K562 (cell line): ENCODE results near the gene TMEM204. TPM values are rescaled to one million over a fixed set of nuclear protein-coding genes. Genes with fewer than 3 reads are reported as not detected.

Source experiments
- ATAC-seq: fragments of 200-7000 bp; cut with Tn5 transposase; 3 replicates; pipeline ENCODE4 v1.9.1; 2020; ENCODE audit warnings: moderate library complexity
- BruUV-seq: library from RNA; stranded (reverse); fragments of 400-500 nt; replicated peaks from 2 replicates; lab custom pipeline; 2021; lab: Mats Ljungman, UMichigan
- CTCF ChIA-PET: fragments of 300-600 bp; formaldehyde crosslinking; extraction: SDS; loops from one replicate; lab custom pipeline; 2021; ENCODE audit warnings: low intra/inter-chr PET ratio; lab: Yijun Ruan, JAX
- POLR2A ChIA-PET: fragments of 300-600, 350-650 bp; sonication (Branson Sonifier 250); formaldehyde crosslinking; extraction: SDS; loops from one replicate; lab custom pipeline; 2021; ENCODE audit warnings: antibody characterized with exemption, inconsistent platforms; lab: Yijun Ruan, JAX
- DNase-seq, 4 experiments: peaks; one replicate each; pipeline versions ENCODE4 v3.0.0 to v3.0.0-alpha.2; 2011 to 2018; ENCODE audit warnings: low spot score in 3 of 4, mixed read lengths in 3 of 4; ENCODE audit errors: extremely low read depth in 1 of 4
- FAIRE-seq: peaks from 2 replicates; lab custom pipeline; 2011; peaks lifted over from hg19 to GRCh38; lab: Jason Lieb, UNC
- H2AFZ ChIP-seq: 2 replicates; pipeline ENCODE4 v1.6.0; 2011; ENCODE audit warnings: low read depth, low read length, control low read depth, inconsistent platforms
- H3K27ac ChIP-seq: fragments of 200-600 bp; 3 replicates; pipeline ENCODE4 v1.8.0; 2011; ENCODE audit warnings: low read depth, mild to moderate bottlenecking, control low read depth, inconsistent platforms, low read length, moderate library complexity, mixed read lengths; ENCODE audit errors: extremely low read depth
- H3K27me3 ChIP-seq, 2 experiments: fragments of 300-600 bp in 1 of 2; 2 replicates in 1 of 2; 3 replicates in 1 of 2; pipeline versions ENCODE4 v1.6.0 to v1.8.0; 2011; ENCODE audit warnings: inconsistent platforms in 2 of 2, low read length in 2 of 2, mild to moderate bottlenecking in 1 of 2, mixed read lengths in 1 of 2, moderate library complexity in 1 of 2; ENCODE audit not compliant: control insufficient read depth in 2 of 2, insufficient read depth in 2 of 2
- H3K36me3 ChIP-seq: fragments of 300-600 bp; 3 replicates; pipeline ENCODE4 v1.8.0; 2011; ENCODE audit warnings: mild to moderate bottlenecking, low read length, inconsistent platforms; ENCODE audit not compliant: control insufficient read depth, insufficient read depth
- H3K4me1 ChIP-seq, 2 experiments: fragments of 200-600 bp in 1 of 2; replicated peaks in 1 of 2; 2 replicates in 1 of 2; 3 replicates in 1 of 2; pipeline versions ENCODE4 v1.5.1 to v1.8.0; 2011; ENCODE audit warnings: inconsistent platforms in 2 of 2, low read length in 2 of 2, mild to moderate bottlenecking in 1 of 2, mixed read lengths in 1 of 2, moderate library complexity in 1 of 2; ENCODE audit not compliant: control insufficient read depth in 2 of 2, insufficient read depth in 2 of 2
- H3K4me2 ChIP-seq: 2 replicates; pipeline ENCODE4 v1.6.1; 2011; ENCODE audit warnings: low read length, control low read depth, inconsistent platforms, mixed read lengths; ENCODE audit not compliant: insufficient read depth
- H3K4me3 ChIP-seq: fragments of 200-600 bp; sonication (generic), shearing (Covaris generic); 2 replicates; pipeline ENCODE4 v1.5.1; 2016; ENCODE audit warnings: control low read depth, inconsistent platforms
- H3K79me2 ChIP-seq: fragments of 200-600 bp; 3 replicates; pipeline ENCODE4 v1.8.0; 2011; ENCODE audit warnings: low read length, inconsistent platforms; ENCODE audit not compliant: control insufficient read depth, insufficient read depth
- H3K9ac ChIP-seq, 2 experiments: 2 replicates each; pipeline versions ENCODE4 v1.6.0 to v1.6.1; 2011; ENCODE audit warnings: low read depth in 2 of 2, low read length in 2 of 2, control low read depth in 1 of 2, inconsistent platforms in 1 of 2, mild to moderate bottlenecking in 1 of 2, mixed read lengths in 1 of 2; ENCODE audit not compliant: insufficient read depth in 1 of 2
- H3K9me1 ChIP-seq: one replicate; pipeline ENCODE4 v1.6.0; 2011; ENCODE audit warnings: inconsistent platforms, mild to moderate bottlenecking, low read length, moderate library complexity; ENCODE audit not compliant: control insufficient read depth, insufficient read depth
- H3K9me3 ChIP-seq: replicated peaks from 2 replicates; pipeline ENCODE4 v1.5.1; 2011; ENCODE audit warnings: low read depth, low read length, inconsistent platforms; ENCODE audit not compliant: control insufficient read depth, insufficient read depth
- H4K20me1 ChIP-seq: replicated peaks from 2 replicates; pipeline ENCODE4 v1.6.1; 2011; ENCODE audit warnings: low read length, inconsistent platforms, mixed read lengths; ENCODE audit not compliant: control insufficient read depth, insufficient read depth
- FOS ChIP-seq: IDR thresholded peaks from 3 replicates; pipeline ENCODE4 v1.6.1; 2011; ENCODE audit not compliant: insufficient read length; ENCODE audit errors: extremely low read depth
- POLR2G ChIP-seq: fragments of 200-400 bp; formaldehyde crosslinking; IDR thresholded peaks from 2 replicates; pipeline ENCODE4 v1.6.1; 2017; ENCODE audit warnings: low read depth, mild to moderate bottlenecking, antibody characterized with exemption, low read length, moderate library complexity
- RBFOX2 ChIP-seq: fragments of 200-400 bp; formaldehyde crosslinking; IDR thresholded peaks from 2 replicates; pipeline ENCODE4 v1.6.1; 2017; ENCODE audit warnings: low read depth, mild to moderate bottlenecking, low read length, moderate library complexity
- WGBS: fragments of 100-300 bp; shearing (Covaris generic); methylation state at CpG from one replicate; pipeline ENCODE4 v1.1.6; 2016; ENCODE audit warnings: low coverage, mixed read lengths; ENCODE audit not compliant: insufficient coverage; ENCODE audit errors: missing lambda C conversion rate; 5-methylcytosine and 5-hydroxymethylcytosine counted together
- in situ Hi-C: fragments of 300-500 bp; cut with MboI; formaldehyde crosslinking; loops from 4 replicates; pipeline ENCODE4 v1.15.0; 2018; ENCODE audit warnings: inconsistent platforms, mixed read lengths
- intact Hi-C: fragments of 100-400 bp; cut with micrococcal nuclease; formaldehyde crosslinking; loops from 2 replicates; pipeline ENCODE4 v1.14.2; 2022
- polyA plus RNA-seq, 8 experiments: library from polyadenylated mRNA; depleted of rRNA in 4 of 8; stranded (reverse) in 5 of 8; unstranded in 3 of 8; fragments of >200 nt; fragmentation: Nextera tagmentation in 2 of 8; fragmentation: Illumina TruSeq in 1 of 8; extraction: Ambion mirVana in 2 of 8; extraction: Trizol in 1 of 8; gene quantifications; 2 replicates each; pipeline versions ENCODE4 v1.2.1 to v1.2.3, GENCODE V29; 2011 to 2014; ENCODE audit warnings: inconsistent platforms in 1 of 8, missing spikeins in 1 of 8
- total RNA-seq, 7 experiments: library from RNA; depleted of rRNA in 6 of 7; stranded (reverse); fragments of >200 nt in 6 of 7; fragmentation: Illumina TruSeq in 2 of 7; extraction: Trizol in 2 of 7; gene quantifications; 2 replicates each; pipeline versions ENCODE4 v1.2.1 to v1.2.3, GENCODE V29; 2011 to 2021; ENCODE audit warnings: low replicate concordance in 1 of 7
- TF ChIP-seq, protein P1 (sequence below): fragments of 450-650 bp; IDR thresholded peaks from 2 replicates; pipeline ENCODE4 v1.6.1; 2016; ENCODE audit warnings: antibody characterized with exemption
- TF ChIP-seq, protein P2 (sequence below), 2 experiments: fragments of 200-800 bp in 1 of 2; sonication (Bioruptor generic) in 1 of 2; sonication (generic) in 1 of 2; formaldehyde crosslinking in 1 of 2; IDR thresholded peaks in 1 of 2; conservative IDR thresholded peaks in 1 of 2; 2 replicates each; pipeline versions ENCODE4 v1.5.0 to v1.6.1; 2016 to 2020; ENCODE audit warnings: missing compliant biosample characterization in 1 of 2, missing genetic modification characterization in 1 of 2, missing genetic modification reagents in 1 of 2

Gene TMEM204
- total and polyA plus RNA-seq, 9 of the 15 experiments (the other 6 are each of a cell fraction or from before 2014, with no cell fraction given), result 0.04 to 0.18 TPM; not detected in 7

DNA sequence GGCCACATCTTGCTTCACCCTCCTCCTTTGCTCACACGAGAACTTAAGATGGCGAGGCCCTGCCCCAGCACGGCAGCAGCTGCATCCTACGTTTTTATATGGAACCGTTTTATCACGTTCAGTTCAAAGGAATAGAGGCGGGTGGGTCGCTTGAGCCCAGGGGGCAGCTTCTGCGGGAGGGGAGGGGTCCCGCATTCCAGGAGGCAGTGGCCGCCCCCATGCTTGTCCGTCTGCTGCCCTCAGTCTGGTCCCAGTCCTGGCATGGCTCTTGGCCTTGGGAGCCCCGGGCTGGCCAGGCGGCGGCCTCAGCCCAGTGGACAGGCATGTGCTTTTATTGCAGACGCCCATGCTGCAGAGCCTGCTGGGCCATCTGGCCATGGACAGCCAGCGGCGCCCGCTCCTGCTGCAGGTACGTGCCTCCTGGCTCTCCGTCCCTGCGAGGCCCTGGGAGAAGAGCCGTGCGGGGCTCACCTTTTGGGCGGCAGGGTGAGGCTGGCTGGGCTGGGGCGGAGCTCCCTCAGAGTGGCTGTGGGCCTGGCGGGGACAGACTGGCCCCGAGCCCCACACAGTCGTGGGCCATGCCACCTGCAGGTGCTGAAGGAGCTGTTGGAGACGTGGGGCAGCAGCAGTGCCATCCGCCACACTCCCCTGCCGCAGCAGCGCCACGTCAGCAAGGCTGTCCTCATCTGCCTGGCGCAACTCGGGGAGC is 33.6 kb upstream of the TMEM204 start:
- ChIA-PET POLR2A (interaction anchor here (1.1 kb wide), 1 partner anchor 11 kb away, joined by 4 read pairs; no protein-coding TSS in a partner anchor), CTCF (no interaction called here)

DNA sequence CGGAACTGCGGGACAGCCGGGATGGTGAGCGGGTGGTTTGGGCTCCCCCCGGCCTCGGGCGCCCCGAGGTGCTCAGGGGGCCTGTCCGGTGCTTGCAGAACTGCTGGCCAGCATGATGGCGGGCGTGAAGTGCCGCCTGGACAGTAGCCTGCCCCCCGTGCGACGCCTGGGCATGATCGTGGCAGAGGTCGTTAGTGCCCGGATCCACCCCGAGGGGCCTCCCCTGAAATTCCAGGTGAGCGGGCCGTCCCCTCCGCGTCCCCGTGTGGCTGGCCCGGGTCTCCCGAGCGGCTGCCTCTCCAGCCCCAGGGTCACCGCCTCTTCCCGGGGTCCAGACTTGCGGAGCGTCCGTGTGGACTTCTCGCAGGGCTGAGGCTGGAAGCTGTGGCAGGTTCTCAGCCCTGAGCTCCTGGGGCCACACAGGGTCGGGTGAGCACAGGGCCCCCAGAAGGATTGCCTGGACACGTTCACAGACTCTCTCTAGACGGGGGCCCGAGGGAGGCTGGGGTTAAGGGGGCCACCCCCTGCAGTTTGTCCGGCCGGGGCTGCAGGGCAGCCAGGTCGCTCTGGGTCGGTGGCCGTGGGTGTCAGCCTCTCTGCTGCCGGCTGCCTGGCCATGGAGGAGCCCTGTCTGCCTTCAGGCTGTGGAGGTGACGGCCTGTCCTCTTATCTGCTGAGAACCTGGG is 32.9 kb upstream of the TMEM204 start:
- CTCF ChIA-PET, result no interaction called here

More for the DNA sequence above, 33.6 kb upstream of the TMEM204 start:
- peaks cover under 1% of the 10 kb centered on the region; the same call in 1 of the 2 replicates for H4K20me1 ChIP-seq
- FAIRE-seq (no peak), DNase-seq (no peak), ATAC-seq (no peak)
- peaks cover 10% of the 10 kb centered on the region for H3K79me2 ChIP-seq
- TF ChIP-seq FOS, result no peak
- TF ChIP-seq RBFOX2, result peak; percentile 30
- peak; percentile 45; the same call in 1 of the 2 replicates for TF ChIP-seq POLR2G
- BruUV-seq, result no TSS peak
- no peak overlapping the region; a peak in 1 of 4 replicates for H3K9ac ChIP-seq
- no peaks in the 10 kb centered on the region for H3K27me3 ChIP-seq
- H3K9me1 ChIP-seq, result no peaks in the 10 kb centered on the region
- peaks cover 0 to 39% of the 10 kb centered on the region in 2 experiments; a peak in 2 of 5 replicates for H3K4me1 ChIP-seq
- no peak overlapping the region for H3K4me3 ChIP-seq
- in situ Hi-C loops, result no loop called here
- H3K9me3 ChIP-seq, result no peaks in the 10 kb centered on the region
- H3K27ac ChIP-seq, result no peak overlapping the region
- intact Hi-C loops, result no loop called here
- no peak overlapping the region for H3K4me2 ChIP-seq
- no peak overlapping the region for H2AFZ ChIP-seq
- 96% methylated on average over 25 of the region's 36 CpGs for WGBS
- peaks cover 90% of the 10 kb centered on the region; the same call in 2 of the 3 replicates for H3K36me3 ChIP-seq

More for the DNA sequence above, 32.9 kb upstream of the TMEM204 start:
- no TSS peak for BruUV-seq
- no peak overlapping the region for H2AFZ ChIP-seq
- H4K20me1 ChIP-seq, result no peaks in the 10 kb centered on the region; the same call in 1 of the 2 replicates
- peaks cover 0 to 38% of the 10 kb centered on the region in 2 experiments; a peak in 2 of 5 replicates for H3K4me1 ChIP-seq
- H3K9ac ChIP-seq, result no peak overlapping the region
- H3K4me2 ChIP-seq, result no peak overlapping the region
- intact Hi-C loops, result no loop called here
- H3K27me3 ChIP-seq, result no peaks in the 10 kb centered on the region
- no peak overlapping the region for H3K4me3 ChIP-seq
- H3K36me3 ChIP-seq, result peaks cover 86% of the 10 kb centered on the region; the same call in 2 of the 3 replicates
- H3K9me1 ChIP-seq, result no peaks in the 10 kb centered on the region
- in situ Hi-C loops, result no loop called here
- ATAC-seq (no peak), FAIRE-seq (no peak), DNase-seq (no peak)
- POLR2A ChIA-PET, result interaction anchor here (1.1 kb wide), 1 partner anchor 10 kb away, joined by 4 read pairs; no protein-coding TSS in a partner anchor
- H3K9me3 ChIP-seq, result no peaks in the 10 kb centered on the region
- 0 out of 3 replicates have a peak, but pooled peaks cover 3% of the 10 kb centered on the region for H3K79me2 ChIP-seq
- TF ChIP-seq RBFOX2, result peak; percentile 31
- TF ChIP-seq, protein P1, sequence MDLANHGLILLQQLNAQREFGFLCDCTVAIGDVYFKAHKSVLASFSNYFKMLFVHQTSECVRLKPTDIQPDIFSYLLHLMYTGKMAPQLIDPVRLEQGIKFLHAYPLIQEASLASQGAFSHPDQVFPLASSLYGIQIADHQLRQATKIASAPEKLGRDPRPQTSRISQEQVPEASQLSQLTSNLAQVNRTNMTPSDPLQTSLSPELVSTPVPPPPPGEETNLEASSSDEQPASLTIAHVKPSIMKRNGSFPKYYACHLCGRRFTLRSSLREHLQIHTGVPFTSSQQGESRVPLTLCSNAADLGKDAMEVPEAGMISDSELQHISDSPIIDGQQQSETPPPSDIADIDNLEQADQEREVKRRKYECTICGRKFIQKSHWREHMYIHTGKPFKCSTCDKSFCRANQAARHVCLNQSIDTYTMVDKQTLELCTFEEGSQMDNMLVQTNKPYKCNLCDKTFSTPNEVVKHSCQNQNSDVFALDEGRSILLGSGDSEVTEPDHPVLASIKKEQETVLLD, result no peak
- TF ChIP-seq, protein P2, sequence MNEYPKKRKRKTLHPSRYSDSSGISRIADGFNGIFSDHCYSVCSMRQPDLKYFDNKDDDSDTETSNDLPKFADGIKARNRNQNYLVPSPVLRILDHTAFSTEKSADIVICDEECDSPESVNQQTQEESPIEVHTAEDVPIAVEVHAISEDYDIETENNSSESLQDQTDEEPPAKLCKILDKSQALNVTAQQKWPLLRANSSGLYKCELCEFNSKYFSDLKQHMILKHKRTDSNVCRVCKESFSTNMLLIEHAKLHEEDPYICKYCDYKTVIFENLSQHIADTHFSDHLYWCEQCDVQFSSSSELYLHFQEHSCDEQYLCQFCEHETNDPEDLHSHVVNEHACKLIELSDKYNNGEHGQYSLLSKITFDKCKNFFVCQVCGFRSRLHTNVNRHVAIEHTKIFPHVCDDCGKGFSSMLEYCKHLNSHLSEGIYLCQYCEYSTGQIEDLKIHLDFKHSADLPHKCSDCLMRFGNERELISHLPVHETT (CRISPR knock-in tag; conservative IDR thresholded peaks at IDR 0.05 in 1 of 2, IDR thresholded peaks at IDR 0.05 in 1 of 2), result no peak
- H3K27ac ChIP-seq, result no peak overlapping the region
- WGBS, result 99% methylated on average over 29 of the region's 44 CpGs
